OCI-LY1 (cell line): ENCODE results near the gene ZKSCAN3.

Source experiments
- CTCF ChIP-seq: fragments of 200-600 bp; sonication (generic), shearing (Covaris generic); IDR thresholded peaks from 2 replicates; pipeline ENCODE4 v1.5.1; 2017; ENCODE audit warnings: mild to moderate bottlenecking, antibody characterized with exemption, low read length, moderate library complexity, mixed read lengths
- EZH2 ChIP-seq: fragments of 200-600 bp; sonication (generic), shearing (Covaris generic); IDR thresholded peaks from 2 replicates; pipeline ENCODE4 v1.8.0; 2017; ENCODE audit warnings: borderline replicate concordance, mixed run types, mild to moderate bottlenecking, antibody characterized with exemption, low read length, moderate library complexity, mixed read lengths

GRCh38 chr6:28354688-28355554 is 5.2 kb downstream of the ZKSCAN3 start:
- no peak for TF ChIP-seq CTCF
- no peak for TF ChIP-seq EZH2
